H9 (cell line): ENCODE results near the gene C1QA. TPM values are rescaled to one million over a fixed set of nuclear protein-coding genes. Genes with fewer than 3 reads are reported as not detected.

ENCODE experiments used
- DNase-seq: peaks from one replicate; pipeline ENCODE4 v3.0.0-alpha.2; 2017
- H2AFZ ChIP-seq: one replicate; pipeline ENCODE4 v1.6.1; 2013; ENCODE audit warnings: mild to moderate bottlenecking, low read length, control low read depth, moderate library complexity
- H2AK5ac ChIP-seq: 2 replicates; pipeline ENCODE4 v1.6.1; 2013; ENCODE audit warnings: low read length, control low read depth, mixed read lengths; ENCODE audit not compliant: insufficient read length
- H2BK120ac ChIP-seq: one replicate; pipeline ENCODE4 v1.6.1; 2013; ENCODE audit warnings: low read depth, mild to moderate bottlenecking, low read length, control low read depth, inconsistent platforms; ENCODE audit not compliant: poor library complexity, severe bottlenecking
- H2BK12ac ChIP-seq: 2 replicates; pipeline ENCODE4 v1.6.1; 2013; ENCODE audit warnings: low read length, control low read depth, mixed read lengths, low read depth; ENCODE audit not compliant: insufficient read length
- H2BK15ac ChIP-seq: 2 replicates; pipeline ENCODE4 v1.6.1; 2013; ENCODE audit warnings: low read depth, low read length, control low read depth
- H2BK20ac ChIP-seq: one replicate; pipeline ENCODE4 v1.6.1; 2013; ENCODE audit warnings: low read depth, mild to moderate bottlenecking, low read length, control low read depth, inconsistent platforms; ENCODE audit not compliant: poor library complexity, severe bottlenecking
- H2BK5ac ChIP-seq: 2 replicates; pipeline ENCODE4 v1.6.1; 2013; ENCODE audit warnings: low read length, control low read depth, mixed read lengths; ENCODE audit not compliant: insufficient read length
- H3K14ac ChIP-seq: 2 replicates; pipeline ENCODE4 v1.6.1; 2013; ENCODE audit warnings: low read length, control low read depth; ENCODE audit not compliant: insufficient read depth
- H3K18ac ChIP-seq: 2 replicates; pipeline ENCODE4 v1.6.1; 2013; ENCODE audit warnings: low read depth, mild to moderate bottlenecking, mixed read lengths, low read length, control low read depth; ENCODE audit not compliant: insufficient read length
- H3K23ac ChIP-seq: 2 replicates; pipeline ENCODE4 v1.6.1; 2013; ENCODE audit warnings: low read length, control low read depth, mixed read lengths, low read depth; ENCODE audit not compliant: insufficient read length
- H3K23me2 ChIP-seq: 2 replicates; pipeline ENCODE4 v1.6.1; 2013; ENCODE audit warnings: low read depth, mild to moderate bottlenecking, mixed read lengths, low read length, control low read depth; ENCODE audit not compliant: insufficient read length, poor library complexity, severe bottlenecking
- H3K27ac ChIP-seq: 2 replicates; pipeline ENCODE4 v1.5.1; 2013; ENCODE audit warnings: low read length, control low read depth, mixed read lengths, low read depth; ENCODE audit not compliant: insufficient read length
- H3K27me3 ChIP-seq: 2 replicates; pipeline ENCODE4 v1.6.1; 2013; ENCODE audit warnings: low read length, control low read depth, inconsistent platforms; ENCODE audit not compliant: insufficient read depth
- H3K4ac ChIP-seq: 2 replicates; pipeline ENCODE4 v1.6.1; 2013; ENCODE audit warnings: low read depth, mild to moderate bottlenecking, control low read depth, inconsistent platforms, low read length, moderate library complexity
- H3K4me1 ChIP-seq: 2 replicates; pipeline ENCODE4 v1.6.1; 2013; ENCODE audit warnings: low read length, control low read depth, inconsistent platforms; ENCODE audit not compliant: insufficient read depth
- H3K4me2 ChIP-seq: 2 replicates; pipeline ENCODE4 v1.6.1; 2013; ENCODE audit warnings: low read length, control low read depth, mixed read lengths; ENCODE audit not compliant: insufficient read length, insufficient read depth
- H3K56ac ChIP-seq: 2 replicates; pipeline ENCODE4 v1.6.1; 2013; ENCODE audit warnings: low read depth, mild to moderate bottlenecking, mixed read lengths, low read length, control low read depth; ENCODE audit not compliant: insufficient read length
- H3K79me1 ChIP-seq: 2 replicates; pipeline ENCODE4 v1.6.1; 2013; ENCODE audit warnings: low read depth, mild to moderate bottlenecking, moderate library complexity, low read length, control low read depth, inconsistent platforms; ENCODE audit not compliant: insufficient read depth, poor library complexity, severe bottlenecking
- H3K79me2 ChIP-seq: 2 replicates; pipeline ENCODE4 v1.6.1; 2013; ENCODE audit warnings: low read length, control low read depth, inconsistent platforms; ENCODE audit not compliant: insufficient read depth
- H3K9ac ChIP-seq: 2 replicates; pipeline ENCODE4 v1.6.1; 2013; ENCODE audit warnings: low read length, control low read depth, mixed read lengths; ENCODE audit not compliant: insufficient read length; ENCODE audit errors: extremely low read depth
- H3K9me3 ChIP-seq: one replicate; pipeline ENCODE4 v1.6.1; 2013; ENCODE audit warnings: low read depth, low read length, inconsistent platforms; ENCODE audit not compliant: control insufficient read depth
- H3T11ph ChIP-seq: one replicate; pipeline ENCODE4 v1.6.1; 2013; ENCODE audit warnings: mild to moderate bottlenecking, low read length, control low read depth, inconsistent platforms
- H4K20me1 ChIP-seq: one replicate; pipeline ENCODE4 v1.6.1; 2013; ENCODE audit not compliant: control insufficient read depth, insufficient read length, insufficient read depth
- H4K5ac ChIP-seq: 2 replicates; pipeline ENCODE4 v1.6.1; 2013; ENCODE audit warnings: low read depth, mild to moderate bottlenecking, mixed read lengths, low read length, control low read depth; ENCODE audit not compliant: insufficient read length
- H4K8ac ChIP-seq: replicated peaks from 2 replicates; pipeline ENCODE4 v1.6.1; 2013; ENCODE audit warnings: low read length, control low read depth, mixed read lengths, low read depth; ENCODE audit not compliant: insufficient read length
- H4K91ac ChIP-seq: 2 replicates; pipeline ENCODE4 v1.6.1; 2013; ENCODE audit warnings: low read depth, mild to moderate bottlenecking, moderate library complexity, mixed read lengths, low read length, control low read depth; ENCODE audit not compliant: insufficient read length
- H3K27ac Mint-ChIP-seq, 3 experiments: 2 replicates in 2 of 3; 3 replicates in 1 of 3; pipeline ENCODE4 v1.8.0; 2020 to 2021; ENCODE audit warnings: mixed read lengths in 3 of 3, mild to moderate bottlenecking in 1 of 3, moderate library complexity in 1 of 3
- H3K27me3 Mint-ChIP-seq: 2 replicates; pipeline ENCODE4 v1.8.0; 2021; ENCODE audit warnings: low read depth, mild to moderate bottlenecking, moderate library complexity, mixed read lengths
- H3K36me3 Mint-ChIP-seq, 3 experiments: 2 replicates in 2 of 3; 3 replicates in 1 of 3; pipeline ENCODE4 v1.8.0; 2020 to 2021; ENCODE audit warnings: low read depth in 3 of 3, mixed read lengths in 3 of 3; ENCODE audit not compliant: insufficient read depth in 1 of 3
- H3K4me1 Mint-ChIP-seq, 2 experiments: 2 replicates each; pipeline ENCODE4 v1.8.0; 2020; ENCODE audit warnings: mixed read lengths in 2 of 2
- H3K4me3 Mint-ChIP-seq, 2 experiments: 2 replicates in 1 of 2; 3 replicates in 1 of 2; pipeline ENCODE4 v1.8.0; 2020 to 2021; ENCODE audit warnings: mild to moderate bottlenecking in 2 of 2, mixed read lengths in 2 of 2, moderate library complexity in 1 of 2
- H3K9me3 Mint-ChIP-seq, 2 experiments: 2 replicates in 1 of 2; 3 replicates in 1 of 2; pipeline ENCODE4 v1.8.0; 2020; ENCODE audit warnings: mild to moderate bottlenecking in 2 of 2, mixed read lengths in 2 of 2, moderate library complexity in 1 of 2
- WGBS: extraction: QIAGEN DNeasy Blood & Tissue Kit; methylation state at CpG from one replicate; pipeline ENCODE4 v1.1.7; 2013; ENCODE audit warnings: missing lambda C conversion rate, low lambda C conversion rate, mixed read lengths; ENCODE audit not compliant: insufficient read length; ENCODE audit errors: extremely low coverage; 5-methylcytosine and 5-hydroxymethylcytosine counted together
- total RNA-seq: library from RNA; stranded (reverse); gene quantifications from 2 replicates; pipeline ENCODE4 v1.2.1, GENCODE V29; 2021
- TF ChIP-seq, protein P1 (sequence below): fragments of 200-600 bp; sonication (generic); conservative IDR thresholded peaks from 3 replicates; pipeline ENCODE4 v1.8.0; 2021; ENCODE audit warnings: antibody characterized with exemption, mild to moderate bottlenecking

C1QA gene
- total RNA-seq, 1 experiment from 2014 or later = not detected

DNA sequence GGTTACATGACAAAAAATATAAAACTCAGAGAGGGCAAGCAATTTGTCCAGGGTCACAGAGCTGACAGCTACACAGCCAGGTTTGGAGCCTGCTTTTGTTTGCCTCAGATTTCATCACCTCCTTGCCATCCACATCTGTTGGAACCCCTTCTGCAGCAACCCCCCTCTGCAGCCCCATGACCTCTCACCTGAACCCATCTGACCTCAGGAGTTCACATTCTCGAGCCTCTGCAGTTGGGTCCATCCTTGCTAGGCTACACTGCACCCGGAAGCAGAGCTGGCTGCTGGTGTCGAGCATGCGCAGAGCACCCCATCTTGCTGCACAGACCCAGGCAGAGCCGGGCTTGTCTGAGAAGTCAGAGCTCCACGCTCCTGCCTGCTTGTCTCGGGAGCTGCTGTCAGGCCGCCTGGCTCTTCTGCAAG lies 26.6 kb downstream of the C1QA start:
- no peak overlapping the region for H3K56ac ChIP-seq
- H3K9me3 Mint-ChIP-seq = no peaks in the 10 kb centered on the region
- WGBS = no CpG with 5 or more reads among the region's 8 CpGs
- no peak overlapping the region for H4K5ac ChIP-seq
- H3K27ac ChIP-seq = no peak overlapping the region
- no peak overlapping the region for H2BK5ac ChIP-seq
- peaks cover 3% of the 10 kb centered on the region for H3K27me3 Mint-ChIP-seq
- no peak overlapping the region for H3T11ph ChIP-seq
- H2AK5ac ChIP-seq = no peak overlapping the region
- H3K4me3 Mint-ChIP-seq = no peak overlapping the region
- TF ChIP-seq, protein P1, sequence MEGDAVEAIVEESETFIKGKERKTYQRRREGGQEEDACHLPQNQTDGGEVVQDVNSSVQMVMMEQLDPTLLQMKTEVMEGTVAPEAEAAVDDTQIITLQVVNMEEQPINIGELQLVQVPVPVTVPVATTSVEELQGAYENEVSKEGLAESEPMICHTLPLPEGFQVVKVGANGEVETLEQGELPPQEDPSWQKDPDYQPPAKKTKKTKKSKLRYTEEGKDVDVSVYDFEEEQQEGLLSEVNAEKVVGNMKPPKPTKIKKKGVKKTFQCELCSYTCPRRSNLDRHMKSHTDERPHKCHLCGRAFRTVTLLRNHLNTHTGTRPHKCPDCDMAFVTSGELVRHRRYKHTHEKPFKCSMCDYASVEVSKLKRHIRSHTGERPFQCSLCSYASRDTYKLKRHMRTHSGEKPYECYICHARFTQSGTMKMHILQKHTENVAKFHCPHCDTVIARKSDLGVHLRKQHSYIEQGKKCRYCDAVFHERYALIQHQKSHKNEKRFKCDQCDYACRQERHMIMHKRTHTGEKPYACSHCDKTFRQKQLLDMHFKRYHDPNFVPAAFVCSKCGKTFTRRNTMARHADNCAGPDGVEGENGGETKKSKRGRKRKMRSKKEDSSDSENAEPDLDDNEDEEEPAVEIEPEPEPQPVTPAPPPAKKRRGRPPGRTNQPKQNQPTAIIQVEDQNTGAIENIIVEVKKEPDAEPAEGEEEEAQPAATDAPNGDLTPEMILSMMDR = no peak
- no peak overlapping the region for H4K91ac ChIP-seq
- H3K36me3 Mint-ChIP-seq = no peaks in the 10 kb centered on the region
- H3K27ac Mint-ChIP-seq = no peak overlapping the region
- no peak overlapping the region for H2AFZ ChIP-seq
- H3K14ac ChIP-seq = no peak overlapping the region; the same call in 1 of the 2 replicates
- H3K4me2 ChIP-seq = no peak overlapping the region
- no peaks in the 10 kb centered on the region for H3K9me3 ChIP-seq
- no peaks in the 10 kb centered on the region for H3K4me1 ChIP-seq
- H2BK12ac ChIP-seq = no peak overlapping the region
- H4K8ac ChIP-seq = no peak overlapping the region
- no peak overlapping the region for H2BK120ac ChIP-seq
- no peak overlapping the region for H2BK15ac ChIP-seq
- no peak overlapping the region for H2BK20ac ChIP-seq
- no peaks in the 10 kb centered on the region for H4K20me1 ChIP-seq
- H3K4me1 Mint-ChIP-seq = peaks cover 5 to 9% of the 10 kb centered on the region in 2 experiments
- no peaks in the 10 kb centered on the region for H3K79me2 ChIP-seq
- H3K23me2 ChIP-seq = no peaks in the 10 kb centered on the region
- no peaks in the 10 kb centered on the region for H3K27me3 ChIP-seq
- DNase-seq = no peak
- no peak overlapping the region for H3K18ac ChIP-seq
- H3K4ac ChIP-seq = no peak overlapping the region
- no peak overlapping the region for H3K23ac ChIP-seq
- H3K9ac ChIP-seq = no peak overlapping the region
- no peaks in the 10 kb centered on the region for H3K79me1 ChIP-seq
